ENCODE measurements around the gene SGSM2. TPM values are rescaled to one million over a fixed set of nuclear protein-coding genes. Genes with fewer than 3 reads are reported as not detected.
A peak's percentile ranks its signal among the peaks of the same experiment; 100 is the strongest.

Gene SGSM2
- total and polyA plus RNA-seq, 2 of the 13 experiments (the other 11 are each of a cell fraction or from before 2014, with no cell fraction given) = 30.4 to 51.3 TPM

- TF ChIP-seq GLI4 (CRISPR knock-in tag; IDR thresholded peaks at IDR 0.05; ENCODE audit: borderline replicate concordance) (peak; percentile 43; the same call in 1 of the 2 replicates), NFKBIZ (CRISPR knock-in tag; IDR thresholded peaks at IDR 0.05) (no peak), PAX8 (CRISPR knock-in tag; IDR thresholded peaks at IDR 0.05; ENCODE audit: borderline replicate concordance) (no peak), HOXA7 (CRISPR knock-in tag; IDR thresholded peaks at IDR 0.05) (no peak), NKX3-1 (CRISPR knock-in tag; IDR thresholded peaks at IDR 0.05) (no peak), ZNF275 (CRISPR knock-in tag; IDR thresholded peaks at IDR 0.05; ENCODE audit: borderline replicate concordance) (no peak), ZNF251 (CRISPR knock-in tag; IDR thresholded peaks at IDR 0.05) (no peak), BRD4 (CRISPR knock-in tag; IDR thresholded peaks at IDR 0.05) (0 out of 2 replicates have a peak, but pooled peaks have one; percentile 16), ZBTB8A (CRISPR knock-in tag; IDR thresholded peaks at IDR 0.05; ENCODE audit: borderline replicate concordance, low read depth) (0 out of 2 replicates have a peak, but pooled peaks have one; percentile 52), JDP2 (CRISPR knock-in tag; IDR thresholded peaks at IDR 0.05; ENCODE audit: borderline replicate concordance) (no peak), ZSCAN9 (CRISPR knock-in tag; IDR thresholded peaks at IDR 0.05; ENCODE audit: borderline replicate concordance) (no peak; the same call in 1 of the 2 replicates), HNF1A (IDR thresholded peaks at IDR 0.05; ENCODE audit: low read depth) (peak; percentile 50; the same call in 1 of the 2 replicates), HNF1A (CRISPR knock-in tag; IDR thresholded peaks at IDR 0.05; ENCODE audit: borderline replicate concordance) (peak; percentile 7; the same call in 1 of the 2 replicates)
- TF ChIP-seq, protein P1, sequence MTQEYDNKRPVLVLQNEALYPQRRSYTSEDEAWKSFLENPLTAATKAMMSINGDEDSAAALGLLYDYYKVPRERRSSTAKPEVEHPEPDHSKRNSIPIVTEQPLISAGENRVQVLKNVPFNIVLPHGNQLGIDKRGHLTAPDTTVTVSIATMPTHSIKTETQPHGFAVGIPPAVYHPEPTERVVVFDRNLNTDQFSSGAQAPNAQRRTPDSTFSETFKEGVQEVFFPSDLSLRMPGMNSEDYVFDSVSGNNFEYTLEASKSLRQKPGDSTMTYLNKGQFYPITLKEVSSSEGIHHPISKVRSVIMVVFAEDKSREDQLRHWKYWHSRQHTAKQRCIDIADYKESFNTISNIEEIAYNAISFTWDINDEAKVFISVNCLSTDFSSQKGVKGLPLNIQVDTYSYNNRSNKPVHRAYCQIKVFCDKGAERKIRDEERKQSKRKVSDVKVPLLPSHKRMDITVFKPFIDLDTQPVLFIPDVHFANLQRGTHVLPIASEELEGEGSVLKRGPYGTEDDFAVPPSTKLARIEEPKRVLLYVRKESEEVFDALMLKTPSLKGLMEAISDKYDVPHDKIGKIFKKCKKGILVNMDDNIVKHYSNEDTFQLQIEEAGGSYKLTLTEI (CRISPR knock-in tag; conservative IDR thresholded peaks at IDR 0.05) = no peak
- TF ChIP-seq, protein P2, sequence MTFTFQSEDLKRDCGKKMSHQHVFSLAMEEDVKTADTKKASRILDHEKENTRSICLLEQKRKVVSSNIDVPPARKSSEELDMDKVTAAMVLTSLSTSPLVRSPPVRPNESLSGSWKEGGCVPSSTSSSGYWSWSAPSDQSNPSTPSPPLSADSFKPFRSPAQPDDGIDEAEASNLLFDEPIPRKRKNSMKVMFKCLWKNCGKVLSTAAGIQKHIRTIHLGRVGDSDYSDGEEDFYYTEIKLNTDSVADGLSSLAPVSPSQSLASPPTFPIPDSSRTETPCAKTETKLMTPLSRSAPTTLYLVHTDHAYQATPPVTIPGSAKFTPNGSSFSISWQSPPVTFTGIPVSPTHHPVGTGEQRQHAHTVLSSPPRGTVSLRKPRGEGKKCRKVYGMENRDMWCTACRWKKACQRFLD (CRISPR knock-in tag; IDR thresholded peaks at IDR 0.05; ENCODE audit: borderline replicate concordance) = no peak
Observed at GRCh38 chr17:2401426-2402221, 64.3 kb downstream of the SGSM2 start (continued).

Data from HepG2 (cell line).